NCI-H1105 (cell line): ENCODE measurements around the gene TEAD4.

Experiments used
- DNase-seq: peaks from one replicate; lab custom pipeline; 2025; lab: John Stamatoyannopoulos, UW

TEAD4 gene

GRCh38 chr12:2960996-2961616 lies 1.9 kb downstream of the TEAD4 start:
- DNase-seq: no peak

- DNase-seq: no peak
Measured at GRCh38 chr12:2961705-2962104, 2.5 kb downstream of the TEAD4 start.

- DNase-seq: no peak
Measured at GRCh38 chr12:2963154-2963759, 4.1 kb downstream of the TEAD4 start.

GRCh38 chr12:2963760-2964292 lies 4.6 kb downstream of the TEAD4 start:
- no peak for DNase-seq

- no peak for DNase-seq
Measured at GRCh38 chr12:2967651-2968050, 8.5 kb downstream of the TEAD4 start.

- DNase-seq: no peak
Measured at GRCh38 chr12:2970744-2971143, 11.5 kb downstream of the TEAD4 start.

- DNase-seq: no peak
Measured at GRCh38 chr12:2973566-2973965, 14.4 kb downstream of the TEAD4 start.

- no peak for DNase-seq
Measured at GRCh38 chr12:2974560-2974971, 15.4 kb downstream of the TEAD4 start.

GRCh38 chr12:2976581-2976996 lies 17.4 kb downstream of the TEAD4 start:
- no peak for DNase-seq

- DNase-seq: no peak
Measured at GRCh38 chr12:2977776-2978175, 18.6 kb downstream of the TEAD4 start.

GRCh38 chr12:2979806-2980205 lies 20.6 kb downstream of the TEAD4 start:
- no peak for DNase-seq

- DNase-seq: no peak
Measured at GRCh38 chr12:2980630-2981029, 21.4 kb downstream of the TEAD4 start.

- no peak for DNase-seq
Measured at GRCh38 chr12:2982361-2982760, 23.2 kb downstream of the TEAD4 start.

GRCh38 chr12:2984249-2984648 lies 25.1 kb downstream of the TEAD4 start:
- no peak for DNase-seq

GRCh38 chr12:2984698-2985097 lies 25.5 kb downstream of the TEAD4 start:
- no peak for DNase-seq

- DNase-seq: no peak
Measured at GRCh38 chr12:2986876-2987275, 27.7 kb downstream of the TEAD4 start.

GRCh38 chr12:2988494-2988893 lies 29.3 kb downstream of the TEAD4 start:
- DNase-seq: no peak

- DNase-seq: no peak
Measured at GRCh38 chr12:2992724-2993123, 33.5 kb downstream of the TEAD4 start.

- no peak for DNase-seq
Measured at GRCh38 chr12:2997989-2998670, 38.9 kb downstream of the TEAD4 start.

- DNase-seq: no peak
Measured at GRCh38 chr12:2998789-2999264, 39.6 kb downstream of the TEAD4 start.

GRCh38 chr12:2999265-2999841 lies 40.2 kb downstream of the TEAD4 start:
- DNase-seq: no peak

- DNase-seq: no peak
Measured at GRCh38 chr12:3000548-3001275, 41.5 kb downstream of the TEAD4 start.
